Measurements from ENCODE around the gene ANKRD50.

DNA sequence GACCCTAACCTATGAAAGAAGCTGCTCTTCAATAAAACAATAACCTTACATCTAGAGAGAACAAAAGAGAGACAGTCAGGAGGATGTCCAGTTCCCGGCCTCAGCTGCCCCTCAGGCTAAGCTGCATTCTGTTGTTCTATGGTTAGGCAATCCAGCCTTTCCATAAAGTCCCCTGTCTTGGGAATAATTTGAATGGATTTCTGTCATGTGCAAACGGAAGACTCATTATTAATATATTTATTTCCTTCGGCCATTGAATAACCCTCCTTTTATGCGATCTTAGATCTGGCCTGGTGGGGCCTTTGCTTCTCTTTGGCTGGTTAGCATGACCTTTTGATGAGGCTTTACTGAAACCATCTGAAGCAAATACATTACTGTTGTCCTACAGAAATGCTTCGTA is 80.1 kb downstream of the ANKRD50 start:
- TF ChIP-seq, protein P1, sequence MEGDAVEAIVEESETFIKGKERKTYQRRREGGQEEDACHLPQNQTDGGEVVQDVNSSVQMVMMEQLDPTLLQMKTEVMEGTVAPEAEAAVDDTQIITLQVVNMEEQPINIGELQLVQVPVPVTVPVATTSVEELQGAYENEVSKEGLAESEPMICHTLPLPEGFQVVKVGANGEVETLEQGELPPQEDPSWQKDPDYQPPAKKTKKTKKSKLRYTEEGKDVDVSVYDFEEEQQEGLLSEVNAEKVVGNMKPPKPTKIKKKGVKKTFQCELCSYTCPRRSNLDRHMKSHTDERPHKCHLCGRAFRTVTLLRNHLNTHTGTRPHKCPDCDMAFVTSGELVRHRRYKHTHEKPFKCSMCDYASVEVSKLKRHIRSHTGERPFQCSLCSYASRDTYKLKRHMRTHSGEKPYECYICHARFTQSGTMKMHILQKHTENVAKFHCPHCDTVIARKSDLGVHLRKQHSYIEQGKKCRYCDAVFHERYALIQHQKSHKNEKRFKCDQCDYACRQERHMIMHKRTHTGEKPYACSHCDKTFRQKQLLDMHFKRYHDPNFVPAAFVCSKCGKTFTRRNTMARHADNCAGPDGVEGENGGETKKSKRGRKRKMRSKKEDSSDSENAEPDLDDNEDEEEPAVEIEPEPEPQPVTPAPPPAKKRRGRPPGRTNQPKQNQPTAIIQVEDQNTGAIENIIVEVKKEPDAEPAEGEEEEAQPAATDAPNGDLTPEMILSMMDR (IDR thresholded peaks at IDR 0.05), result no peak
- no peak for TF ChIP-seq POLR2A (IDR thresholded peaks at IDR 0.05)

All from right lobe of liver (tissue), 4 donors.